Measurements from ENCODE around the gene SOS2.

- TF ChIP-seq CTCF (IDR thresholded peaks at IDR 0.05) (no peak), POLR2A (IDR thresholded peaks at IDR 0.05) (no peak)
Measured at GRCh38 chr14:50087341-50088116, 143.8 kb downstream of the SOS2 start.
